Peyer's patch (tissue), 4 donors: Measurements from ENCODE around the gene FIGN. TPM values are rescaled to one million over a fixed set of nuclear protein-coding genes. Genes with fewer than 3 reads are reported as not detected.

Experiments
- DNase-seq, 3 donors: peaks; one replicate each; pipeline ENCODE4 v3.0.0-alpha.2; 2017 to 2019
- H3K27ac ChIP-seq, 4 donors: fragments of 200-600 bp; sonication (generic); one replicate each; pipeline ENCODE4 v1.5.1; 2016 to 2019
- H3K27me3 ChIP-seq, 2 donors: fragments of 200-600 bp; sonication (generic); one replicate each; pipeline ENCODE4 v1.5.1; 2019
- H3K36me3 ChIP-seq, 3 donors: fragments of 200-600 bp; sonication (generic); one replicate each; pipeline ENCODE4 v1.5.1; 2016 to 2019
- H3K4me1 ChIP-seq, 4 donors: fragments of 200-600 bp; sonication (generic); one replicate each; pipeline ENCODE4 v1.5.1; 2016 to 2019
- H3K4me3 ChIP-seq, 4 donors: fragments of 200-600 bp; sonication (generic); 1 replicate in 3 of 4; 2 replicates in 1 of 4; pipeline ENCODE4 v1.5.1; 2016 to 2019; ENCODE audit warnings: mild to moderate bottlenecking in 1 of 4
- H3K9me3 ChIP-seq, 4 donors: fragments of 200-600 bp; sonication (generic); one replicate each; pipeline ENCODE4 v1.5.1; 2016 to 2019; ENCODE audit warnings: mild to moderate bottlenecking in 1 of 4
- POLR2A ChIP-seq, 2 donors: fragments of 450-650 bp; IDR thresholded peaks; one replicate each; pipeline ENCODE4 v1.5.1; 2017; ENCODE audit warnings: antibody characterized with exemption in 2 of 2, mild to moderate bottlenecking in 2 of 2, moderate library complexity in 2 of 2
- total RNA-seq, 4 donors: library from RNA; depleted of rRNA; stranded (reverse); fragments of >200 nt; gene quantifications; one replicate each; pipeline ENCODE4 v1.1.0, GENCODE V29; 2016
- TF ChIP-seq, protein P1 (sequence below), 6 experiments: fragments of 450-650 bp in 4 of 6; fragments of 200-600 bp in 2 of 6; sonication (generic) in 1 of 6; IDR thresholded peaks; one replicate each; pipeline ENCODE4 v1.5.1; 2017 to 2019; ENCODE audit warnings: antibody characterized with exemption in 6 of 6, mild to moderate bottlenecking in 3 of 6, moderate library complexity in 1 of 6

FIGN gene
- total RNA-seq, 4 donors from 2014 or later, result 0.53 to 8.3 (median 0.95) TPM

DNA sequence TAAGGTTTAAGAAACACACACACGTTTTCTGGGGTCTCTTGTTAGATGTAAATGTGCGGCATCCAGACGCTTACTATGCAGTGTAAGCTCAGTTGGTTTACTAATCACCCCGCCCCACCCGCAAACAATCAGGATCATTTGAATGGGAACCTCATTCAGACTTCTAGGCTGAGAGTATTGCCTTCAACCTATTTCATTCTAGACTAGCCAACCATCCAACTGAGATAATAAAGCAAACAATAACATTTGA, 1.3 kb upstream of the FIGN start:
- TF ChIP-seq, protein P1, sequence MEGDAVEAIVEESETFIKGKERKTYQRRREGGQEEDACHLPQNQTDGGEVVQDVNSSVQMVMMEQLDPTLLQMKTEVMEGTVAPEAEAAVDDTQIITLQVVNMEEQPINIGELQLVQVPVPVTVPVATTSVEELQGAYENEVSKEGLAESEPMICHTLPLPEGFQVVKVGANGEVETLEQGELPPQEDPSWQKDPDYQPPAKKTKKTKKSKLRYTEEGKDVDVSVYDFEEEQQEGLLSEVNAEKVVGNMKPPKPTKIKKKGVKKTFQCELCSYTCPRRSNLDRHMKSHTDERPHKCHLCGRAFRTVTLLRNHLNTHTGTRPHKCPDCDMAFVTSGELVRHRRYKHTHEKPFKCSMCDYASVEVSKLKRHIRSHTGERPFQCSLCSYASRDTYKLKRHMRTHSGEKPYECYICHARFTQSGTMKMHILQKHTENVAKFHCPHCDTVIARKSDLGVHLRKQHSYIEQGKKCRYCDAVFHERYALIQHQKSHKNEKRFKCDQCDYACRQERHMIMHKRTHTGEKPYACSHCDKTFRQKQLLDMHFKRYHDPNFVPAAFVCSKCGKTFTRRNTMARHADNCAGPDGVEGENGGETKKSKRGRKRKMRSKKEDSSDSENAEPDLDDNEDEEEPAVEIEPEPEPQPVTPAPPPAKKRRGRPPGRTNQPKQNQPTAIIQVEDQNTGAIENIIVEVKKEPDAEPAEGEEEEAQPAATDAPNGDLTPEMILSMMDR (IDR thresholded peaks at IDR 0.05), result no peak
- no peak for TF ChIP-seq POLR2A (IDR thresholded peaks at IDR 0.05)
- Histone ChIP-seq H3K4me1 (no peaks in the 10 kb centered on the region), H3K36me3 (no peaks in the 10 kb centered on the region), H3K27ac (peak overlapping the region in 2 of 4 donors; percentile 88 to 93), H3K27me3 (no peaks in the 10 kb centered on the region), H3K4me3 (peak overlapping the region in 1 of 4 donors; percentile 61), H3K9me3 (no peaks in the 10 kb centered on the region)
- DNase-seq, result no peak

DNA sequence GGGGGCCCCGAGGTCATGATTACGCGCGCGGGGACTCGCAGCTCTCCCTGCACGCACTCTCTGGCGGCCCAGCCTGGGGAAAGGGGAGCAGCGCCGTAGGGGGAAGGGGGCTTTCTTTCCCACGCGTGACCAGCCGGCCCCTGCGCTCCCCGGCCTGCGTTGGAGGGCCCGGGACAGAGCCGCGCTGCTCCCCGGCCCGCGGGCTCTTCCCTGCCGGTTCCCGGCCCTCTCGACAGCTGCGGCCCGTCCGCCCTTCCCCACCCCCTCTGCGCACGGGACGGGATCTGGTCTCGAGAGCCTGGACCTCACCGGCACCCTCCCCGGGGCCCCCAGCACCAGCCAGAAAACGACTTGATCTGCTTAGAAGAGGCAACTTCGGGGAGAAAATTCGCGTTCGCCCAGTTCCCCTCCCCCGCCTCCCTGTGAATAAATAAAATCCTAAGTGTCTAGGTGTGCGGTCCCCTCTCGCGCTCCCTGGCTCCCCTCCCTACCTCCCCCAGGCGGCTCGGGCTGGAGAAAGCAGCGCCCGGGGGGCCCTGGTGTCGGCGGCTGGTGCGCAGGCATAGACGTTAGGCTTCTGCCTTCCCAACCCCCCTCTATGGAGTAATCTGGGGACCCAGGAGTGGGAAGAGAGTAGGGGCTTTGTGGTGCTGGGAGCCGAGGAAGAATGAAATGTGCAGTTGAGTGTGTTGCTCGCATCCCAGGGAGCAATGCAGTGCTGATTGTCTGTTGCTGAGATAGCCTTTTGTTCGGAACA, 803 bp upstream of the FIGN start:
- Histone ChIP-seq H3K4me1 (no peaks in the 10 kb centered on the region), H3K27me3 (no peaks in the 10 kb centered on the region), H3K9me3 (no peaks in the 10 kb centered on the region), H3K4me3 (peak overlapping the region; percentile 29 to 61 (median 44)), H3K27ac (peak overlapping the region; percentile 63 to 93 (median 82)), H3K36me3 (no peaks in the 10 kb centered on the region)
- DNase-seq, result peak in 2 of 3 donors; percentile 47 to 53
- TF ChIP-seq, protein P1 (IDR thresholded peaks at IDR 0.05), result no peak
- TF ChIP-seq POLR2A (IDR thresholded peaks at IDR 0.05), result no peak

DNA sequence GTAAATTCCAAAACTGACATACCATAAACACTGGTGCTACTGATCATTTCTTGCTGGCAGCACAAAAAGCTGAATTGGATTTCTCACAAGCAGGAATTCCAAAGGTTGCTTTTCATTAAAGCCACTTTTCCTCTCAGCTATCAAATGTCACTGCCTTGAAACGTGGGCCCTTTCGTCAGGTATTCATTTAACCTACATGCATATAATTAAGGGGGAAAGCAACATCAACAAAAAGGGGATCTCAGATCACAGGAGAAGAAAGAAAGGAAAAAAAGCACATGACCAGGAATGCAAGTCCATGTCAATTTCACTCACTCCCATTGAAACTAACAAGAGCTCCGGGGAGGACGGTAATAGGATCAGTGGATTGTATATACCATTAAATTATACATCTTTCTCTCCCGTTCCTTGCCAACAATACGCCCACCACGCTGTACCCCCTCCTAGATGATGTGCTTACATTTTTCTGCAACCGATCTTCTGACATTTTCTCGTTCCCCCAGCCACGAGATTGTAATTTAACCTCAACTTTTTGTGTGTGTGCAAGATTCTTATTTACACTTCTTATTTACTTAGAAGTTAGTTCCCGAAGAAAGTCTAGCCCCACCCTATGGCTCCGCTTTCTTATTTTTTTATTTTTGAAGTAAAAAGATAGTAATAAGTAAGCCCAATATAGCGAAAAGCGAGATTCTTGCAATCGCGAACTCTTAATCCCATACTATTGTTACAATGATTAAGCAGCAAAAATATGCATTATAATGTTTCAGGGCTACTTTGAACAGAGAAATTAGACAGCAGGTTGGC, 725 bp downstream of the FIGN start:
- DNase-seq, result no peak
- TF ChIP-seq, protein P1 (IDR thresholded peaks at IDR 0.05), result no peak
- TF ChIP-seq POLR2A (IDR thresholded peaks at IDR 0.05), result no peak
- peak overlapping the region; percentile 29 to 61 (median 44) for H3K4me3 ChIP-seq
- no peaks in the 10 kb centered on the region for H3K4me1 ChIP-seq
- no peaks in the 10 kb centered on the region for H3K36me3 ChIP-seq
- H3K27me3 ChIP-seq, result no peaks in the 10 kb centered on the region
- no peaks in the 10 kb centered on the region for H3K9me3 ChIP-seq
- H3K27ac ChIP-seq, result peak overlapping the region; percentile 11 to 93 (median 76)

DNA sequence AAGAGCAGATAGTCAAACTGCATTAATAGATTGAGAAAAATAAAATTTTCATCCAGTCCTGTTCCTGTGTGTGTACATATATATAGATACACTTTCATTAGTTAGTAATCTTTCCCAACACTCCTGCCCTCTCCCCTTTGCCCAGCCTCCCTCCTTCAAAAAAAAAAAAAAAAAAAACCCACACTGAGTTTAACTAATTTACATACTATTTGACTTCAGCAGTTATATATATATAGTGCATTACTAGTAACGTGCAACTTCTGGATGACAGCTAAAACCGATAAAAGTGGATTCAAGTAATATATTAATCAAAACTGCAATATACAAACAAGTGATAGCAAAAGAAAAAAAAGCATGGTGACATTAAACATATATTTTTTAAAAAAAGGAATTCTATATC, 1.4 kb downstream of the FIGN start:
- TF ChIP-seq POLR2A (IDR thresholded peaks at IDR 0.05), result no peak
- TF ChIP-seq, protein P1 (IDR thresholded peaks at IDR 0.05), result no peak
- Histone ChIP-seq H3K27ac (peak overlapping the region in 1 of 4 donors; percentile 93), H3K36me3 (no peaks in the 10 kb centered on the region)

DNA sequence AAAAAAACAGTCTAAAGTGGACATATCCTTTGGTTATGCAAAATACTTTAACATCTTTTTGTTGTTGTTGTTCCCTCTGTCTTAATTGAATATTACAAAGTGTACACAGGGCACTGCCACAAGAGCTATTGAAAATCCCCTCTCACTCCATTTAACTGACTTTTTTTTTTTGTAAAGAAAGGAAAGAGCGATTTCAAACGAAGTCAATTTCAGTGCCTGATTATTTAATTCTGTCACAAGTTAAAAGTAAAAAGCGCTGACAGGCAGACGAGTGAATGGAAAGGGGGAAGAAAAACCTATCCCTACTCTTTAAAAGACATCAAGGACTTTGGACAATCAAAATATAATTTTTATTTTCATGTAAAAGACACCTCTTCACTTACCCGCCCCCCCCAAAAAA, 1.9 kb downstream of the FIGN start:
- peak overlapping the region in 2 of 4 donors; percentile 33 to 61 for H3K4me3 ChIP-seq
- H3K9me3 ChIP-seq, result no peaks in the 10 kb centered on the region
- H3K36me3 ChIP-seq, result no peaks in the 10 kb centered on the region
- no peaks in the 10 kb centered on the region for H3K4me1 ChIP-seq
- H3K27me3 ChIP-seq, result no peaks in the 10 kb centered on the region
- DNase-seq, result no peak
- no peak for TF ChIP-seq POLR2A (IDR thresholded peaks at IDR 0.05)
- TF ChIP-seq, protein P1 (IDR thresholded peaks at IDR 0.05), result no peak
- peak overlapping the region in 1 of 4 donors; percentile 45 for H3K27ac ChIP-seq

More for the DNA sequence above, 1.4 kb downstream of the FIGN start:
- H3K4me3 ChIP-seq, result peak overlapping the region in 3 of 4 donors; percentile 32 to 61 (median 56)
- H3K9me3 ChIP-seq, result no peaks in the 10 kb centered on the region
- no peaks in the 10 kb centered on the region for H3K27me3 ChIP-seq
- H3K4me1 ChIP-seq, result no peaks in the 10 kb centered on the region
- no peak for DNase-seq
